Activated CD4-positive, alpha-beta T cell treated with anti-CD3 and anti-CD28 coated beads, Interleukin-10, Interleukin-2, amounts not matched to agents 100 ng/mL and 50 ng/mL, durations not matched to agents 16 hours and 8 hours (primary cell): Measurements from ENCODE around the gene DNASE1.

ENCODE experiments used
- DNase-seq: peaks from one replicate; pipeline ENCODE4 v3.0.0-alpha.2; 2020

The DNASE1 gene

GRCh38 chr16:3665508-3665907 lies 11.0 kb downstream of the DNASE1 start:
- DNase-seq: no peak

DNA sequence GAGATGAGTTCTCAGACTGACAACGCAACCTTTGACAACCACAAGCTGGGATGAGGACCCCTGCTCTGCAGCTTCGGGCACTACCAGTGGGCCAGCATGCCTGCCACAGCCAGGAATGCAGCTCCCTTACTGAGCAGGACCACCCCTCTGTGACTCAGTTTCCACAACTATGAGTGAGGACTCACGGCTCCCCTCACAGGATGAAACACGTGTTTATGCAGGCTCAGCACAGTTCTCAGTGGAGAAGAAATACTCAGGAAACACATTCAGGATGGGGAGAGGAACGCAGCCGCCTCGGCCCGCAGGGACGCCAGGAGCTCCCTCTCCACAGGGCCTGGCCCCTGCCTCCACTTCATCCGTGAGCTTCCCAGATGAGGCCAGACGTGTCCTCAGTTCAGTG lies 14.1 kb downstream of the DNASE1 start:
- no peak for DNase-seq

- no peak for DNase-seq
These were observed 14.6 kb downstream of the DNASE1 start for GRCh38 chr16:3669082-3669481.

DNA sequence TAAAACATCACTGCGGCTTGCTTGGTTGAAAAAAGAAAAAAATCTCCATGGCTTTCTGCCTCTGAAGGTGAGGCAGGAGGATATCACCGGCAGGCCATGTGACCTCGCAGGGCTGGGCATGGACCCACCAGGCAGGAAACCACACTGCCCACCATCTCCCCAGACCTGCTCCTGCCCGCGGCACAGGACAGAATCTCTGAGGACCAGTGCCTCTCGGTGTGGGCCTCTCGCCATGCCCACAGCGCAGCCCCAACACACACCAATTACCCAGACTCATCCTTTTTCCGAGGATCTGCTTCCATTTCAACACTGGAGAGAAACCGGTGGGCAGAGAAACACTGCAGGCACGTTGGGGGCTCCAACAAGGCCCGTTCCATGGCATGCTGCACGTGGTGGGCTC lies 16.2 kb downstream of the DNASE1 start:
- DNase-seq: no peak

GRCh38 chr16:3671424-3671823 lies 16.9 kb downstream of the DNASE1 start:
- DNase-seq: no peak

GRCh38 chr16:3672571-3673041 lies 18.1 kb downstream of the DNASE1 start:
- no peak for DNase-seq

DNA sequence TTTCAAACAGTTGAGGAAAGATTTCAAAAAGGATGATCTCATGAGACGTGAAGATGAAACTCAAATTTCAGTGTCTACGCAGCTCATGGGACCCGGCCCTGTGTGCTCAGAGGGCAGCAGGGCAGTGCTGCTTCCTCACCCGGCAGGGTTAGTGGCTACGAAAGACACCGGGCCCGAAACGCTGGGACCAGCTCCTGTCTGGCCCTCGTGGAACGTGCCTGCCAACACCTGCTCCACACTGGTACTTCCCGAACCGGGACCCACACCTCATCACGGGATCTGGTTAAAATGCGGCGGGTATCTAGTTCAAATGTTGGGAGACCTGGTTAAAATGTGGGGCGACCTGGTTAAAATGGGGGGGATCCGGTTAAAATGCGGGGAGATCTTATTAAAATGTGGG lies 18.7 kb downstream of the DNASE1 start:
- DNase-seq: no peak

DNA sequence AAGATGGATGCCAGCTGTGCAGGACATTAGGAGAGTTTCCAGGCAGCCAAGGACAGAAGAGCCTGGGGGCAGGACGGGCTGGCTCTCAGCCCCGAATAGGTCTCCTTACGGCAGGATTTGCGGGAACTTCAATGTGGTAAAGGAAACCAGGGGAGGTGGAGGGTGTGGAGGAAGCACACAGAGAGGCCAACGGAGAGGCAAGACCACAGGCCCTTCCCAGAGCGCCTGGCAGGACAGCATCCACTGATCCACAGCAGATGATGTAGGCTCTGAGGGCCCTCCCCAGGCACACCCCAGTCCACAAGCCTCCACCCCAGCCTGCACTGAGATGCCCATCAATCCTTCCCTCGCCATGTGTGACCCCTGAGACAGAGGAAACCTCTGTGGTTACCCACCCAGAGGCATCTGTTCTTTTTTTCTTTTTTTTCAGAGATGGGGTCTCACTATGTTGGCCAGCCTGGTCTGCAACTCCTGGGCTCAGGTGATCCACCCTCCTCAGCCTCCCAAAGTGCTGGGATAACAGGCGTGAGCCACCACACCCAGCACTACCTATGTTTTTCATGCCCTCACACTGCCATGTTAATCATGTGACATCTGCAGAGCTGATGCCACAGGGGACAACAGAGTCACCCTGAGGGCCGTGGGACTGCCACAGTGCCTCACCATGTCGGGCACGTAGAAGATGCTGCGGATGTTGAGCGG lies 19.3 kb downstream of the DNASE1 start:
- no peak for DNase-seq

DNA sequence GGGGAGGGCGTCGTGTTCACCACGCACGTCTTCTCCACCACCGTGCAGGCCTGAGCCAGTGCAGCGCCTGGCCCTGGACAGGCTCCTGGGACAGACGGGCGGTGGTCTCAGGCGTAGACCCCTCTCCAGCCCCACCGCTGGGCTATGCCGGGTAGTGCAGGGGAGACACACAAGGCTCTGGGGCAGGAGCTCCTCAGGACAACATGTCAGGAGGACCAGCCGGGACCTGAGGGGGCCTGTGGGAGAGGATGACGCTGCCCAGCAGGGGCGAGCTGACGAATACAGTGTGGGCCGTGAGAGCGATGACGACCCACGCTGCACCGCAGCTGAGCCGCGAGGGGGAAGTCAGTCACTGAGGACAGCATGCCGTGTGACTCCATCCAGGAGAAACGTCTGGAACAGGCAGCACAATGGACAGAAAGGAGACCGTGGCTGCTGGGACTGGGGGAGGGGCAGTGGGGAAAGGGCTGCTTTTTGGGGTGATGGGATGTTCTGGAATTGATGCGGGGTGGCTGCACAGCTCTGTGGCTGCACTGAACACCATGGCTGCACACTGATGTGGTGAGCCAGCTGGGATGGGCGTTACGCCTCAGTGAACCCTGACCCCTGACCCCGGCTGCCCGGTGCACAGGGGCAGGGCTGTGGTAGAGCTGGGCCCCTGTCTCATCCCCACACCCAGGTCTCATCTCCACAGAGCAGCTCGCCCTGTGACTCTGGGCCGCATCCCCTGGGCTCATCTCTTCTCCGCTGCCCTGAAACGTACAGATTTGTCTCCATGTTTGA lies 20.2 kb downstream of the DNASE1 start:
- no peak for DNase-seq

DNA sequence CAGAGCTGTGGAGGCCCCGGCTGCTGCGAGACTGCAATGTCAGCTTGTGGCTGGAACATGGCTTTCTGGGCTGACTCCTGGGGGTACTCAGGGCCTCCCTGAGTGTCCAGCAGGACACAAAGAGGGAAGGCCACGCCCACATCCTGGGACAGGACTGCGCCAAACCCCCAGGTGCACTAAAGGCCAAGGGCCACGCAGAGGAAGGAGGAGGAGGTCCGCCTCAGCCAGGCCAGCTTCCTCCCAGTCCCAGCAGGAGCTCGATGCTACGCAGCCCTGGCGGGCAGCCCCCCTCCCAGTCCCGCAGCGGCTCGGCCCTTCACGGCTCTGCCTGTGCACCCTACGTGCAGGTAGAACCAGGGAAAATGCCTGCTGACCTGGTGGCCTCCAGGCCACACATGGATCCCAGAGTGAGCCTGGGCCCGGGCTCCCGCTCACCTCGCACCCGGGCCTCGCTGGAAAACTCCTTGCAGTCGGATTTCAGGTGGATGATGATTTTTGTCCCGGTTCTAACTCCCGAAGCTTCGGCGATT lies 21.2 kb downstream of the DNASE1 start:
- no peak for DNase-seq

GRCh38 chr16:3677994-3678393 lies 23.5 kb downstream of the DNASE1 start:
- no peak for DNase-seq

DNA sequence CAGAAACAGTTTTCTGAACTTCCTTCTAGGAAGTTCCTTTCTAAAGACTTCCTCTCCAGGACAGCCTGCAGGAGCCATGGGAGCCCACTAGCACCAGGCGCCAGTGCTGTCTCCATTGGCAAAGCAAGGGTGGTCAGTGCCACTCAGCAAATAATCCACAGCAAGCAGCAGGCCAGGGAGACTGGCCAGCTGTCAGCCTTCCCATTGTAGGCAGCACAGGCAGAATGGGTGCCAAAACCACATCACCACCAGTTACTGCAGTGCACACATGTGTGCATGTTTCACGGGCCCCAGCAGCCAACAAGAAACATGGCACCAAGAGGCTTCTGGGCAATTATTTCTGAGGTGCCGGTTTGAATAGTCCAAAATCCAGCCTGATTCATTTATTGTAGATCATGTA lies 26.7 kb downstream of the DNASE1 start:
- no peak for DNase-seq

DNA sequence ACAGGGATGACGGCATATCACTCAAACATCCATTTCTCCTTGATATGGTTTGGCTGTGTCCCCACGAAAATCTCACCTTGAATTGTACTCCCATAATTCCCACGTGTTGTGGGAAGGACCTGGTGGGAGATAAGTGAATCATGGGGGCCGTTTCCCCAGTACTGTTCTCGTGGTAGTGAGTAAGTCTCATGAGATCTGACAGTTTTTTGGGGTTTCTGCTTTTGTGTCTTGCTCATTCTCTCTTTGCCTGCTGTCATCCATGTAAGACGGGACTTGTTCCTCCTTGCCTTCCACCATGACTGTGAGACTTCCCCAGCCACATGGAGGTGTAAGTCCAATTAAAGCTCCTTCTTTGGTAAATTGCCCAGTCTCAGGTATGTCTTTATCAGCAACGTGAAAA lies 32.5 kb downstream of the DNASE1 start:
- DNase-seq: no peak

DNA sequence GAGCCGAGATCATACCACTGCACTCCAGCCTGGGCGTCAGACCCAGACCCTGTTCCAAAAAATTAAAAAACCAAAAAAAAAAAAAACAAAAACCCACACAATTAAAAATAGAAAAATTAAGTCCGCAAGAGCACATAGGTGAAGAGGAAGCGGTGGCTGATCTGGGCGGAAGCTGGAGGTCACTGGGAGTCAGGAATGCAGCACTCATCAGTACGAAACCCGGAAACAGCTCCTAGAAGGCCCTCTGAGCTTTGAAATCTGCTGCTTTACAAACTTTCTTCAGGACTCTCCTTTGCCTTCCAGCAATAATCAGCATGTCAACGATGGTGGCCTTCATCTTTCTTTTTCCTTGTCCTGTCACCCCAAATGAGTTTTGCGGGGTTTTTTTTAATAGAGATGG lies 33.3 kb downstream of the DNASE1 start:
- DNase-seq: no peak

GRCh38 chr16:3689731-3690130 lies 35.2 kb downstream of the DNASE1 start:
- DNase-seq: no peak

- DNase-seq: peak; percentile 87
These were observed 36.0 kb downstream of the DNASE1 start for GRCh38 chr16:3690470-3690928.

DNA sequence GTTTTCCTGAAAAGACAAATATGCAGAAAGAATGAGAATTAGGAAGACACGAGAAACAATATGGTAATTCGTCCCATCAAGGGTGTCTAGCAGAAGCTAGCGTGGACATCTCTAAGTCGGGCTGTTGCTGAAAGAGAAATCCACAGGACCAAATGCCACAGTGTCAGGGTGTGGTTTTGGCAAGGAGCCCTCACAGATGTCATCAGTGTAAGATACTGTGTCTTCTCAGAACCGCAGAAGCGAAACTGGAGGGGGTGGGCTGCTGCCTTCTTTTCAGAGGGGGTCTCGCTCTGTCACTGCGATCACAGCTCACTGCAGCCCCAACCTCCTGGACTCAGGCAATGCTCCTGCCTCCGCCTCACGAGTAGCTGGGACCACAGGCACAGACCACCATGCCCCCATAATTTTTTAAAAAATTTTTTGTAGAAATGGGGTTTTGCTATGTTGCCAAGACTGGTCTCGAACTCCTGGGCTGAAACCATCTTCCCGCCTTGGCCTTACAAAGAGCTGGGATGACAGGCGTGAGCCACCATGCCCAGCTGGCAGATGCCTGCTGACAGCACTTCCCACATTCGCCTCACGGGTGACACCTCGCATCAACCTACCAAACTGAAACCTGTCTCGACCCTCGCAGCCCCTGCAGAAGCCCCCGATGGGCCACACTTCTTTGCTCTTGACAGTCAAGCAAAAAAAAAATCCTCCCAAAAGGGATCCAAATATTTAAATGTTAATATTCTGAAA lies 36.7 kb downstream of the DNASE1 start:
- DNase-seq: no peak

DNA sequence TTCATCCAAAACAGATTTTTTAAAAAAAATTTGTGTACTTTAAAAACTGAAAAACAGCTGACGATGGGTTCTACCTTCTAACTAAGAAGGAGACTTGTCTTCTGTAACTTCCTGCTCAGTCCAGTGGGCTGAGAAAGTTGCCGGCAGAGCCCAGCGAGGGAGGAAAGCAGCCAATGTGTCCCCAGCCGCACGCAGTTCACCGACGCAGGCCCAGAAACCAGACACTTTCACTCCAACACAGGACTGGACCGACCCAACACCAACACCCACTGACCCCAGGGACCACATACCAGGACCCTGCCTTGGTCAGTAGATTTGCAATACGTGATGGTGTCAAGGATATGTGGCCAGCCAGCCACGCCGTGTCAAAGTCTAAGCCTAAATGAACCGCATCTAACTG lies 37.3 kb downstream of the DNASE1 start:
- no peak for DNase-seq

- no peak for DNase-seq
These were observed 39.6 kb downstream of the DNASE1 start for GRCh38 chr16:3694051-3694450.

GRCh38 chr16:3695610-3696369 lies 41.3 kb downstream of the DNASE1 start:
- DNase-seq: no peak

DNA sequence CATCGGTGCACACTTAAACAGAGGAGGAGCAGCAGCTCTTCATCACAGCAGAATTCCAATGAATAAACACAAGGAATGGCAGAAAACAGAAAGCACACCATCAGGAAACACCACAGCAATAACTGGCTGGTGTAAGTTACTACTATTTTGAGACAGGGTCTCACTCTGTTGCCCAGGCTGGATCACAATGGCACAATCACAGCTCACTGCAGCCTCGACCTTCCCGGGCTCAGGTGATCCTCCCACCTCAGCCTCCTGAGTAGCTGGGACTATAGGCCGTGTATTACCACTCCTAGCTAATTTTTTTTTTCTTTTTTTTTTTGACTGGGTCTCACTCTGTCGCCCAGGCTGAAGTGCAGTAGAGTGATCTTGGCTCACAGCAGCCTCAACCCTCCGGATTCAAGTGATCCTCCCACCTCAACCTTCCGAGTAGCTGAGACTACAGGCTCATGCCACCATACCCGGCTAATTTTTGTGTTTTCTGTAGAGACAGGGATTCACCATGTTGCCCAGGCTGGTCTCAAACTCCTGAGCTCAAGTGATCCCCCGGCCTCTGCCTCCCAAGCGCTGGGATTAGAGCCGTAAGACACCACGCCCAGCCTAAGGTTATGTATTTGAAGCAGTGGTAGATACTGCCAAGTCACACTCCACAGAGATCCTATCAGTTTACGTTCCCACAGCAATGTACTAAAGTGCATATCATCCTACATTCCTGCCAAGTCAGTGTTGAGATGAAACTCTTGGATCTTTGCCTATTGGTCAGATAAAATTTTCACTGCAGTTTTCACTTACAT lies 42.1 kb downstream of the DNASE1 start:
- no peak for DNase-seq

- no peak for DNase-seq
These were observed 44.5 kb downstream of the DNASE1 start for GRCh38 chr16:3698941-3699340.
